GM23248 (cell line): ENCODE data around the gene ADGRL3.

Source experiments
- EZH2 ChIP-seq: fragments of 200-600 bp; sonication (generic); IDR thresholded peaks from 2 replicates; pipeline ENCODE4 v1.6.1; 2018; ENCODE audit warnings: antibody characterized with exemption, mild to moderate bottlenecking; ENCODE audit not compliant: insufficient read depth, poor library complexity, severe bottlenecking
- EZH2phosphoT487 ChIP-seq: fragments of 200-600 bp; sonication (generic); IDR thresholded peaks from 2 replicates; pipeline ENCODE4 v1.6.1; 2018; ENCODE audit warnings: antibody characterized with exemption, moderate library complexity, mild to moderate bottlenecking, low read depth; ENCODE audit not compliant: insufficient read depth

- TF ChIP-seq EZH2phosphoT487 (no peak), EZH2 (no peak)
These were observed 893.6 kb downstream of the ADGRL3 start for GRCh38 chr4:62093735-62094134.
